NCI-H460 (cell line): ENCODE results near the gene AKT1S1. TPM values are rescaled to one million over a fixed set of nuclear protein-coding genes. Genes with fewer than 3 reads are reported as not detected.
"Not testable (repeated sequence)": the region's sequence is repeated elsewhere in the genome, so short reads cannot be mapped to it uniquely, and the experiment has no call there.

ENCODE experiments used
- DNase-seq: peaks from one replicate; pipeline ENCODE4 v3.0.0-alpha.2; 2016; ENCODE audit warnings: low read depth; ENCODE audit errors: extremely low read depth
- polyA plus RNA-seq: library from polyadenylated mRNA; depleted of rRNA; stranded (reverse); fragments of >200 nt; gene quantifications from 2 replicates; pipeline ENCODE4 v1.2.3, GENCODE V29; 2014; cell fraction: nucleus; rRNA removed
- total RNA-seq: library from RNA; depleted of rRNA; stranded (reverse); fragments of >200 nt; shearing (Covaris generic); gene quantifications from 2 replicates; pipeline ENCODE4 v1.2.3, GENCODE V29; 2014; rRNA removed

The AKT1S1 gene
- 16.2 and 17.0 TPM in 2 replicates for total RNA-seq
- 8.5 and 9.5 TPM in 2 replicates for polyA plus RNA-seq

DNA sequence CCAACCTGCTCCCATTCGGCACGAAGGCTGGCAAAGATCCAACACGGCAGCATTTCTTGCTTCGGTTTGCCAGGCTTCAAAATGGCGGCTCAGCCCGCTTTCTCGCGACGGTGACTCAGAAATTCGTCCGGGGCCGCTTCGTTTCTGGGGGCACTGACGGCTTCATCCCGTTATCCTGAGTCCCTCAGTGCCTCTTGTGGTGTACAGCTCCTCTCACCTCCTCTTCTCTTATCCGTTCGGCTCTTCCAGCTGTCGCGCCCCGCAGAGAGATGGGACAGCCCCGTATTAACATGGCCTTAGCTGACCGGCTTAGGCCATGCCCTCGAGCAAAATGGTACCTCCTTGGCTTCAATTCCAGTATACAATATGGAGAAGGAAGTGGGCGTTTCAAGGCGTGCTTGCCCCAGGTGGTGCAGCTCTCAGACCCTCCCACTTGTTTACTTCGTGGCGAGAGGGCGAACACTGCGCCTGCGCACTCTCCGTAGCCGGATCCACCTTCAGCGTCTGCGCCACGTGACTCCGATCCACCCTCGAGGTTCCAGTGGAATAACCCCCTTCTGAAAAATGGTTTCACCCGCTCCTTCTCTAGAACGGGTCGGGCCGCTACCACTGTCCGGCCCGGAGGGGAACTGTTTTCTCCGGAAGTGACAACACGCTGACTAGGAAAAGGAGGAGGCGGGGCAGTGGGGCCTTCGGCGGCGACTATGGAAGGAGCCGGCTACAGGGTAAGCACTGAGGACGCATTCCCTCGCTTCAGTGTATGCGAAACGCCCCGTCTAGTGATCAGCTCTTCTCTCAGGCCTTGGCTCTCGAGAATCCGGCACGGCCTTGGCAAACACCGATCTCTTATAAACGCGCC, at the start of gene AKT1S1, which contains the start of gene TBC1D17:
AKT1S1 (minus strand) TSS at position 336 of the 859 bp plus-strand sequence. CDS start 4,060 bp downstream, outside the sequence.
TBC1D17 (plus strand) TSS at position 683 of the 859 bp plus-strand sequence; CDS start at position 705, 22 bp downstream.
- DNase-seq: peak; percentile 99

GRCh38 chr19:49926515-49926914, 49.4 kb upstream of the AKT1S1 start:
- DNase-seq: no peak

DNA sequence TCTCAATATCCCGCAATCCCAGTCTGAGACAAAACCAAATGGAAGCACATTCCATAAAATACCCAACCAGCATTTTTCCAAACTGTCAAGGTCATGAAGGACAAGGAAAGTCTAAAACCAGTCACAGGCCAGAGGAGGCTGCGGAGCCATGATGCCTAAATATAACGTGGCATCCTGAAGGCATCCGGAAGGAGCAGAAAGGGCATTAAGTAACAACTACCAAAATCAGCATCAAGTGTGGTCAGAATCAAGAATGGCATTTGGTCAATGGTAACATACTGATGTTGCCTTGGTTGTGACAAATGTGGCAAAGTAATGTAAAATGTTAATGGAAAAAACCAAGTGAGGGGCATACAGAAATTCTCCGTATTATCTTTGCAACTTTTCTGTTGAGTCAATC, 48.3 kb upstream of the AKT1S1 start:
- no peak for DNase-seq

DNA sequence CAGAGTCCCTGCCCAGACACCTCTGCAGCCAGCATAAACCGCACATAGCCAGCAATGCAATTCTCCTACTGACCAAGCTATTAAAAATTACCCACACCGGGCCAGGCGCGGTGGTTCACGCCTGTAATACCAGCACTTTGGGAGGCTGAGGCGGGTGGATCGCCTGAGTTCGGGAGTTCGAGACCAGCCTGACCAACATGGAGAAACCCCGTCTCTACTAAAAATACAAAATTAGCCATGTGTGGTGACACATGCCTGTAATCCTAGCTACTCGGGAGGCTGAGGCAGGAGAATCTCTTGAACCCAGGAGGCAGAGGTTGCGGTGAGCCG, 47.7 kb upstream of the AKT1S1 start:
- not testable (repeated sequence) for DNase-seq

GRCh38 chr19:49924004-49924880, 47.1 kb upstream of the AKT1S1 start:
- DNase-seq: no peak

GRCh38 chr19:49923055-49924003, 46.2 kb upstream of the AKT1S1 start:
- no peak for DNase-seq

DNA sequence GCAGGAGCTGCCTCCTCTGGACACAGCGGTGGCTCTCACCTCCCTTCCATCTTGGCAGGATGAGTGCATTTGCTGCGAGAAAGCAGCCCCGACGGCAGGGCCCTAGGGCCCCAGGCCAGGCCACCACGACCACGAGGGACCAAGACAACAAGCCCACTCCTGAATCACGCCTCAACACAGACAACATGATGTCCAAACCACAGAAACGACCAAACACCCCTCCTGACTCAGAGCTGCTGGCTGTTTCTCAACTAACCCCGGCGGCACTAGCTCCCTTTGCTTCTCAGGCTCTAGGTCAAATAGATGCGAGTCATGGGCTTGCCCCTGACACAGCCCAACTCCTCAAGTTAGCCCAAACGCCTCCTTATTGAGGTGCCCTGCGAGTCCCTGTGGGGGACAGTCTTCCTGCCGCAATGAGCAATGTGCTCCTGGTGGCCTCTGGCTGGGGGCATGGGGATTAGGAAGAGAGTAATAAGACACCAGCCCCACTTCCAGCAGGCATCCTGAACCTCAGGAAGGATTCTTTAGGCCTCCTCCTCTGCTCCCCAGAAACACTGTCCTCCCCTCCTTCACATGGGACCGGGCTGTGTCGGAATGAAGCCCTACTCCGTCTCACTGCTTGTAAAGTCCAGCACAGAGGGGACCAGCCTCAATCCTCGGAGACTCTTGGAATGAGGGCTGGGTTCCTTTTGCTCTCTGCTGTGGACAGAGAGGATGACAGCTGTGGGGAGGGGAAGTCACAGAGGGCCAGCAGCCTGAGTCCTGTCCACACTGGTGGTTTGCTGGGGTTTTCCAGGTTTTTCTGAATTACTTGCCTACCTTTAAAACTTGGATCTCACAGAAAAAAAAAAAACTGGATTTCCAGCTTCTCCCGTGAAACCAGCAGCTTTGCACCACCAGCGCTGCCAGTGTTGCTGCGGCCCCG, 45.0 kb upstream of the AKT1S1 start:
- no peak for DNase-seq

DNA sequence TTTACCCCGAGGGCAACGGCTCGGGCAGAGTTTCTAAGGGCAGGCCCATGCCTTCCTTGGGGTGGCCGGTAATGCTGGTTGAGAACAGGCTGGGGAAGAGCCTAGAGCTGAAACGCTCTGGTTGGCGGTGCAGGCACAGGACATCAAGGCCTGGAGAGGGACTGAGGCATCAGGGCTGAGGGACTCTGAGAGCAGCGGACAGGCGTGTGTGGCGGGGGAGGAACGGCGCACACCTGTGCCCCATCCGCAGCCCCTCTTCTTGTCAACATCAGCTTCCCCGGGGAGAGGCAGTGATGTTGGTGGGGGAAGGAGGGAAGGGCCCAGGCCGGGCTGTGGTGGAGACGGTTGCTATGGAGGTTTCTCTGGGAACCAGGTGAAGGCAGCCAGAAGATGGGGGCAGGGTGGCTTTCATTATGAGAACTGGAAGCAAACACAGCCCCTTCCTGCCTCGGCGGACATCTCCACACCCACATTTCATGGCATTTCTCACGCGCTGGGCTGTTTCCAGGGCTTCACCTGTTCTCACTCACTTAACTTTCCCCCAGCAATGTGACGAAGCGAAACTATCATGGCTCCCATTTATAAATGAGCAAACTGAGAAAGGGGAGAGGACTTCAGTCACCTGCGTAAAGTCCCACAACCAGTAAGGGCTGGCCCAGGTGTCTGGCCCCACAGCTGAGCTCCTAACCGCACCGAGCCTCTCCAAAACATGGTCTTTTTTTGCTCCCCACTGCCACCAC, 43.6 kb upstream of the AKT1S1 start:
- DNase-seq: no peak

- no peak for DNase-seq
Measured at GRCh38 chr19:49918089-49918488, 40.9 kb upstream of the AKT1S1 start.

- no peak for DNase-seq
Measured at GRCh38 chr19:49916839-49917733, 39.9 kb upstream of the AKT1S1 start.

GRCh38 chr19:49915271-49915670, 38.1 kb upstream of the AKT1S1 start:
- no peak for DNase-seq

DNA sequence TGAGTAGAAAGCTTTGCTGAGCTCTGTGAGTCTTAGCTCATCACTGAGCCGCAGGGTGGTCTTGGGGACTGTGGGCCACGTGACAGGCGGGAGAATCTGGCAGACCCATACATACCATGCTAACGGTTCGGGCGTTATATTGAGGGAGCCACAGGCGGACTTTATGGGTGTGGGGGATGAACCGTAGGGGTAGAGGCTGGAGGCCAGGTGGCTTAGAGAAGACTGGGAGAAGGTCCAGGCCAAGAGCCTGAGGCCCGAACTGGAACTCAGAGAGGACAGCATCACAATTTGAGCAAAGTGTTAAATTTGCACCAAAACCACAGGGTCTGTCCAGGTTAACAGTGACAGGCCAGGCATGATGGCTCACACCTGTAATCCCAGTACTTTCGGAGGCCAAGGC, 36.6 kb upstream of the AKT1S1 start:
- DNase-seq: no peak

DNA sequence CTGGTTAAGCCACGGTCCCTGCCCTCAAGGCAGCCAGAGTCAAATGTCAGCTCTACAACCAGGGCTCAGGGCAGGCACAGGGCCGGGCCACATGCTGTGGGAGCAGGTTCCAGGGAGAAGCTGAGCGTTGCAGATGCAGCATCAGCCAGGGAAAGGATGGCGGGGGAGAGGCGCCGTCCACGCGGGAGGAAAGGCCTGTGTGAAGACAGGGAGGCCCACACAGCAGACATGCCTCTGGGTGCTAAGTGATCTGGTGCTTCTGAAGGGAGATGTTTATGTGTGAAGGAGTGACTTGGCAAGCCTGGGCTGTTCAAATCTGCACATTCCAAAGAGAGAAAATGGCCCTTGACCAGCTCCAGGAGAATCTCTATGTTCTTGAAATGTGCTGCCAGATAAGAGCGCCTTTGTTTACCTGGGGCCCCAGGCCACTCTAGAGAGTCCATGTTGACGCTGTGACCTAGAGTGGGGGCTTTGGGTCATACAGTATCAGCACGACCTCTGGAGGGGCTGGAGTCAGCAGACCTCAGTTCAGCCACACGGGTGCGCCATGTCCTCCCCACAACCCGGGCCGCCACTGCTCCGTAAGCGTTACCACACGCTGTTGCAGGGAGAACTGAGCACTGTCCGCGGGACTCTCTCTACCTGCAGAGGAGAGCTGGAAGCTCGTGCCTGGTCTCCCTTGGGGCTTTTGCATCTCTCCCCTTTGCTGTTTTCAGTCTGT, 36.0 kb upstream of the AKT1S1 start:
- no peak for DNase-seq

- DNase-seq: no peak
Measured at GRCh38 chr19:49911381-49912145, 34.4 kb upstream of the AKT1S1 start.

DNA sequence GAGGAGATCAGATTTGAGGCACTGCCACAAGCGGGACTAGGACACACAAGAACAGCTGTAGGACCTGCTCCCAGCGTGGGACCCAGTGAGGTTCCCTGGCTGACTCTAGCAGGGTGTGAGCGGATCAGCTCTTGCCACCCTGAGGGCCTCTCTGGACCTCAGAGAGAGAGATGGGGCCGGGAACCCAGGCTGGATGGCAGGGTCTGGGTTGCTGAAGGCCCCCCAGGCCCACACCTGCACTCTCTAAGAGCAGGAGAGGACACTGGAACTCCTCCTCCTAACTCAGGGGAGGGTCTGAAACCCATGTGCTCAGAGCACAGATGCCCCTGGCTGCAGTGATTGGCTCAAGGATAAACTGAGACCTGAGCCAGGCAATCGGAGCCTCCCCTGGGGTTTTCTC, 33.0 kb upstream of the AKT1S1 start:
- no peak for DNase-seq
